IMR-90 (cell line): ENCODE results near the gene EEF1B2. TPM values are rescaled to one million over a fixed set of nuclear protein-coding genes. Genes with fewer than 3 reads are reported as not detected.

Experiments used
- ATAC-seq: fragments of 200-7000 bp; cut with Tn5 transposase; 2 replicates; pipeline ENCODE4 v1.9.1; 2020; ENCODE audit warnings: low read depth, mild to moderate bottlenecking, moderate library complexity
- BruUV-seq: library from RNA; stranded (reverse); fragments of 400-500 nt; replicated peaks from 2 replicates; lab custom pipeline; 2021; lab: Mats Ljungman, UMichigan
- CTCF ChIA-PET: fragments of 300-600 bp; formaldehyde crosslinking; extraction: SDS; loops from one replicate; lab custom pipeline; 2021; ENCODE audit warnings: antibody characterized with exemption; lab: Yijun Ruan, JAX
- POLR2A ChIA-PET: fragments of 300-600 bp; sonication (Branson Sonifier 250); formaldehyde crosslinking; loops from one replicate; lab custom pipeline; 2022; ENCODE audit warnings: antibody characterized with exemption; ENCODE audit not compliant: unreplicated experiment; lab: Charles Lee
- DNase-seq: peaks from one replicate; pipeline ENCODE4 v3.0.0; 2013
- H2AFZ ChIP-seq: replicated peaks from 2 replicates; pipeline ENCODE3; 2013; ENCODE audit warnings: low read length, mild to moderate bottlenecking; ENCODE audit not compliant: poor library complexity
- H2AK5ac ChIP-seq: 2 replicates; pipeline ENCODE4 v1.6.1; 2013; ENCODE audit warnings: low read depth, low read length, inconsistent platforms
- H2AK9ac ChIP-seq: replicated peaks from 2 replicates; pipeline ENCODE3; 2013; ENCODE audit warnings: mild to moderate bottlenecking, low read depth, low read length, moderate library complexity; ENCODE audit not compliant: poor library complexity
- H2BK120ac ChIP-seq: 2 replicates; pipeline ENCODE4 v1.6.1; 2013; ENCODE audit warnings: low read depth, low read length, inconsistent platforms
- H2BK15ac ChIP-seq: 3 replicates; pipeline ENCODE4 v1.6.1; 2013; ENCODE audit warnings: low read depth, low read length, inconsistent platforms
- H2BK20ac ChIP-seq: 2 replicates; pipeline ENCODE4 v1.6.1; 2013; ENCODE audit warnings: low read depth, mild to moderate bottlenecking, inconsistent platforms, low read length, moderate library complexity
- H2BK5ac ChIP-seq: 2 replicates; pipeline ENCODE4 v1.6.1; 2013; ENCODE audit warnings: mild to moderate bottlenecking, low read depth, low read length, inconsistent platforms; ENCODE audit not compliant: poor library complexity, severe bottlenecking
- H3K14ac ChIP-seq: replicated peaks from 2 replicates; pipeline ENCODE4 v1.6.1; 2013; ENCODE audit warnings: low read depth, low read length, inconsistent platforms
- H3K18ac ChIP-seq: 2 replicates; pipeline ENCODE4 v1.6.1; 2013; ENCODE audit warnings: low read depth, low read length, control low read depth
- H3K23ac ChIP-seq: 2 replicates; pipeline ENCODE4 v1.6.1; 2013; ENCODE audit warnings: low read depth, low read length, inconsistent platforms
- H3K27ac ChIP-seq: 2 replicates; pipeline ENCODE4 v1.5.1; 2013; ENCODE audit warnings: mild to moderate bottlenecking, control low read depth, low read length; ENCODE audit not compliant: insufficient read depth
- H3K27me3 ChIP-seq: 2 replicates; pipeline ENCODE4 v1.6.1; 2013; ENCODE audit warnings: low read length; ENCODE audit not compliant: control insufficient read depth, insufficient read depth
- H3K36me3 ChIP-seq: 2 replicates; pipeline ENCODE4 v1.6.1; 2013; ENCODE audit warnings: low read length, mixed read lengths; ENCODE audit not compliant: control insufficient read depth, insufficient read depth
- H3K4ac ChIP-seq: 2 replicates; pipeline ENCODE4 v1.6.1; 2013; ENCODE audit warnings: low read depth, low read length, inconsistent platforms
- H3K4me1 ChIP-seq: 2 replicates; pipeline ENCODE4 v1.6.1; 2013; ENCODE audit warnings: low read length, mixed read lengths; ENCODE audit not compliant: control insufficient read depth, insufficient read depth
- H3K4me2 ChIP-seq: 2 replicates; pipeline ENCODE4 v1.6.1; 2013; ENCODE audit warnings: low read depth, mild to moderate bottlenecking, control low read depth, low read length, moderate library complexity
- H3K4me3 ChIP-seq: 2 replicates; pipeline ENCODE4 v1.5.1; 2013; ENCODE audit warnings: low read depth, mild to moderate bottlenecking, control low read depth, low read length, moderate library complexity; ENCODE audit not compliant: insufficient read depth
- H3K56ac ChIP-seq: 2 replicates; pipeline ENCODE4 v1.6.1; 2013; ENCODE audit warnings: low read length, inconsistent platforms; ENCODE audit not compliant: insufficient read depth; ENCODE audit errors: extremely low read depth
- H3K79me1 ChIP-seq, 2 experiments: 2 replicates each; pipeline ENCODE4 v1.6.1; 2013; ENCODE audit warnings: low read length in 2 of 2, inconsistent platforms in 1 of 2, low read depth in 1 of 2
- H3K9ac ChIP-seq: 2 replicates; pipeline ENCODE4 v1.6.1; 2013; ENCODE audit warnings: low read depth, low read length, control low read depth
- H3K9me1 ChIP-seq: 2 replicates; pipeline ENCODE4 v1.6.1; 2013; ENCODE audit warnings: low read length, inconsistent platforms; ENCODE audit not compliant: insufficient read depth
- H3K9me3 ChIP-seq: 2 replicates; pipeline ENCODE4 v1.6.1; 2013; ENCODE audit warnings: low read length; ENCODE audit not compliant: control insufficient read depth, insufficient read depth
- H4K20me1 ChIP-seq: 2 replicates; pipeline ENCODE4 v1.6.1; 2013; ENCODE audit warnings: low read length, inconsistent platforms; ENCODE audit not compliant: insufficient read depth
- H4K5ac ChIP-seq: 2 replicates; pipeline ENCODE4 v1.6.1; 2013; ENCODE audit warnings: mild to moderate bottlenecking, low read depth, low read length, control low read depth
- H4K8ac ChIP-seq, 2 experiments: 2 replicates each; pipeline ENCODE4 v1.6.1; 2013; ENCODE audit warnings: low read depth in 2 of 2, low read length in 2 of 2, control low read depth in 1 of 2, inconsistent platforms in 1 of 2
- H4K91ac ChIP-seq: 2 replicates; pipeline ENCODE4 v1.6.1; 2013; ENCODE audit warnings: low read depth, low read length, inconsistent platforms; ENCODE audit not compliant: insufficient read depth
- BHLHE40 ChIP-seq: fragments of 150-350 bp; IDR thresholded peaks from 2 replicates; pipeline ENCODE4 v1.6.1; 2016; ENCODE audit warnings: mild to moderate bottlenecking, low read depth, low read length
- CEBPB ChIP-seq: IDR thresholded peaks from 2 replicates; pipeline ENCODE4 v1.6.1; 2012; ENCODE audit warnings: low read depth, low read length, improper control_type of control experiment
- CHD1 ChIP-seq: IDR thresholded peaks from 2 replicates; pipeline ENCODE4 v1.6.1; 2012; ENCODE audit warnings: low read depth, low read length, improper control_type of control experiment
- FOS ChIP-seq: fragments of 150-350 bp; IDR thresholded peaks from 2 replicates; pipeline ENCODE4 v1.6.1; 2016; ENCODE audit warnings: low read depth, low read length
- MAFK ChIP-seq: IDR thresholded peaks from 2 replicates; pipeline ENCODE4 v1.6.1; 2012; ENCODE audit warnings: low read depth, low read length, improper control_type of control experiment
- MXI1 ChIP-seq: IDR thresholded peaks from 2 replicates; pipeline ENCODE4 v1.6.1; 2012; ENCODE audit warnings: low read depth, mild to moderate bottlenecking, low read length, moderate library complexity, borderline replicate concordance
- NFE2L2 ChIP-seq: fragments of 150-350 bp; IDR thresholded peaks from 2 replicates; pipeline ENCODE4 v1.6.1; 2016; ENCODE audit warnings: low read depth, mild to moderate bottlenecking, low read length
- POLR2A ChIP-seq: IDR thresholded peaks from 2 replicates; pipeline ENCODE4 v1.6.1; 2012; ENCODE audit warnings: mild to moderate bottlenecking, low read depth, low read length
- RAD21 ChIP-seq: IDR thresholded peaks from 2 replicates; pipeline ENCODE4 v1.6.1; 2012; ENCODE audit warnings: low read length, improper control_type of control experiment
- RFX5 ChIP-seq: IDR thresholded peaks from 2 replicates; pipeline ENCODE4 v1.8.0; 2012; ENCODE audit warnings: low read depth, mild to moderate bottlenecking, low read length, moderate library complexity
- SMC3 ChIP-seq: fragments of 150-350 bp; IDR thresholded peaks from 2 replicates; pipeline ENCODE4 v1.6.1; 2016; ENCODE audit warnings: low read depth, mild to moderate bottlenecking, antibody characterized with exemption, low read length, moderate library complexity
- USF2 ChIP-seq: fragments of 150-350 bp; IDR thresholded peaks from 2 replicates; pipeline ENCODE4 v1.6.1; 2017; ENCODE audit warnings: mild to moderate bottlenecking, antibody characterized with exemption, low read length, low read depth
- WGBS, 2 experiments: methylation state at CpG; one replicate each; pipeline versions ENCODE4 v1.1.5 to v1.1.7; 2013; ENCODE audit warnings: missing lambda C conversion rate in 2 of 2; ENCODE audit not compliant: insufficient read length in 1 of 2; ENCODE audit errors: extremely low coverage in 2 of 2; 5-methylcytosine and 5-hydroxymethylcytosine counted together
- dilution Hi-C: fragments of 300-500 bp; cut with HindIII; formaldehyde crosslinking; loops from one replicate; pipeline ENCODE4 v1.14.3; 2018; ENCODE audit warnings: low sequenced_read_pairs; ENCODE audit not compliant: unreplicated experiment
- in situ Hi-C: fragments of 300-500 bp; cut with MboI; formaldehyde crosslinking; loops from 3 replicates; pipeline ENCODE4 v1.14.3; 2019; ENCODE audit warnings: low sequenced_read_pairs, inconsistent platforms, mixed read lengths
- intact Hi-C: fragments of 100-400 bp; cut with micrococcal nuclease; formaldehyde crosslinking; loops from 2 replicates; pipeline ENCODE4 v1.10.0; 2022
- polyA plus RNA-seq, 3 experiments: library from polyadenylated mRNA; depleted of rRNA; stranded (reverse); fragments of >200 nt; gene quantifications; 2 replicates each; pipeline ENCODE4 v1.2.3, GENCODE V29; 2012; ENCODE audit warnings: low replicate concordance in 1 of 3
- total RNA-seq: library from RNA; depleted of rRNA; stranded (reverse); fragments of >200 nt; gene quantifications from 2 replicates; pipeline ENCODE4 v1.2.3, GENCODE V29; 2012

EEF1B2 gene
- total and polyA plus RNA-seq, 2 of the 4 experiments (the other 2 are of a cell fraction): 574 to 751 TPM

GRCh38 chr2:206176121-206176520 is 16.4 kb downstream of the EEF1B2 start:
- H3K36me3 ChIP-seq: no peaks in the 10 kb centered on the region
- no peak overlapping the region for H4K5ac ChIP-seq
- no peaks in the 10 kb centered on the region for H3K27me3 ChIP-seq
- POLR2A ChIA-PET: no interaction called here
- intact Hi-C loops (no loop called here), dilution Hi-C loops (no loop called here), in situ Hi-C loops (no loop called here)
- CTCF ChIA-PET: interaction anchor here (0.8 kb wide), 1 partner anchor 25 kb away, joined by 4 read pairs; no protein-coding TSS in a partner anchor
- no peak overlapping the region for H2AK9ac ChIP-seq
- no peak overlapping the region for H2BK15ac ChIP-seq
- DNase-seq: peak; percentile 4
- H2BK20ac ChIP-seq: no peak overlapping the region
- no peaks in the 10 kb centered on the region for H3K79me1 ChIP-seq
- H3K4me1 ChIP-seq: no peaks in the 10 kb centered on the region
- no peak overlapping the region for H3K9ac ChIP-seq
- no CpG with 5 or more reads among the region's 2 CpGs for WGBS, 2 experiments
- no peak overlapping the region for H2AK5ac ChIP-seq
- H3K9me1 ChIP-seq: no peaks in the 10 kb centered on the region
- H3K14ac ChIP-seq: no peak overlapping the region
- no peak overlapping the region for H2BK5ac ChIP-seq
- ATAC-seq: no peak
- H3K4ac ChIP-seq: no peak overlapping the region
- no peak overlapping the region for H3K4me3 ChIP-seq
- H2AFZ ChIP-seq: no peak overlapping the region
- no peak overlapping the region for H3K18ac ChIP-seq
- no TSS peak for BruUV-seq
- H3K56ac ChIP-seq: no peak overlapping the region
- H4K8ac ChIP-seq: no peak overlapping the region
- no peak overlapping the region for H3K23ac ChIP-seq
- no peak overlapping the region for H3K4me2 ChIP-seq
- no peak overlapping the region for H2BK120ac ChIP-seq
- H3K9me3 ChIP-seq: no peaks in the 10 kb centered on the region
- H3K27ac ChIP-seq: no peak overlapping the region
- no peaks in the 10 kb centered on the region for H4K20me1 ChIP-seq
- H4K91ac ChIP-seq: no peak overlapping the region
- TF ChIP-seq BHLHE40 (no peak), CEBPB (no peak), NFE2L2 (no peak), SMC3 (no peak), MXI1 (no peak), POLR2A (no peak), USF2 (no peak), RAD21 (no peak), CHD1 (no peak), RFX5 (no peak), FOS (no peak), MAFK (no peak)
